Activated T-cell treated with anti-CD3 and anti-CD28 coated beads for 4 hours (primary cell): ENCODE results near the gene TENM3.
"Not testable (repeated sequence)": the region's sequence is repeated elsewhere in the genome, so short reads cannot be mapped to it uniquely, and the experiment has no call there.

ENCODE experiments used
- DNase-seq: peaks from one replicate; pipeline ENCODE4 v3.0.0-alpha.2; 2020

The TENM3 gene

GRCh38 chr4:182344968-182345367 is 101.8 kb downstream of the TENM3 start:
- no peak for DNase-seq

- no peak for DNase-seq
These were observed 103.0 kb downstream of the TENM3 start for GRCh38 chr4:182346250-182346649.

- DNase-seq, result no peak
These were observed 103.6 kb downstream of the TENM3 start for GRCh38 chr4:182346675-182347375.

GRCh38 chr4:182348779-182349326 is 105.7 kb downstream of the TENM3 start:
- DNase-seq, result no peak

GRCh38 chr4:182350041-182350440 is 106.8 kb downstream of the TENM3 start:
- no peak for DNase-seq

- DNase-seq, result no peak
These were observed 108.3 kb downstream of the TENM3 start for GRCh38 chr4:182351485-182351884.

GRCh38 chr4:182354106-182354505 is 110.9 kb downstream of the TENM3 start:
- DNase-seq, result no peak

GRCh38 chr4:182354867-182355266 is 111.7 kb downstream of the TENM3 start:
- no peak for DNase-seq

- no peak for DNase-seq
These were observed 124.0 kb downstream of the TENM3 start for GRCh38 chr4:182367153-182367552.

- DNase-seq, result no peak
These were observed 126.0 kb downstream of the TENM3 start for GRCh38 chr4:182369211-182369610.

- no peak for DNase-seq
These were observed 127.3 kb downstream of the TENM3 start for GRCh38 chr4:182370491-182370890.

- DNase-seq, result no peak
These were observed 137.6 kb downstream of the TENM3 start for GRCh38 chr4:182380771-182381181.

- DNase-seq, result no peak
These were observed 139.7 kb downstream of the TENM3 start for GRCh38 chr4:182382941-182383340.

GRCh38 chr4:182384631-182385091 is 141.5 kb downstream of the TENM3 start:
- DNase-seq, result no peak

- DNase-seq, result no peak
These were observed 142.7 kb downstream of the TENM3 start for GRCh38 chr4:182385897-182386296.

- not testable (repeated sequence) for DNase-seq
These were observed 143.4 kb downstream of the TENM3 start for GRCh38 chr4:182386576-182386975.

GRCh38 chr4:182391111-182391684 is 148.0 kb downstream of the TENM3 start:
- no peak for DNase-seq

GRCh38 chr4:182394181-182394580 is 151.0 kb downstream of the TENM3 start:
- DNase-seq, result no peak

- DNase-seq, result no peak
These were observed 156.9 kb downstream of the TENM3 start for GRCh38 chr4:182400081-182400480.

- DNase-seq, result no peak
These were observed 157.6 kb downstream of the TENM3 start for GRCh38 chr4:182400790-182401189.

GRCh38 chr4:182404376-182404775 is 161.2 kb downstream of the TENM3 start:
- DNase-seq, result no peak

GRCh38 chr4:182405087-182405486 is 161.9 kb downstream of the TENM3 start:
- no peak for DNase-seq

- no peak for DNase-seq
These were observed 166.1 kb downstream of the TENM3 start for GRCh38 chr4:182409271-182409670.

- no peak for DNase-seq
These were observed 168.2 kb downstream of the TENM3 start for GRCh38 chr4:182411391-182411790.
